HEK293 (cell line): Measurements from ENCODE around the gene NOL9.

Source experiments
- GLI4 ChIP-seq: fragments of 450-650 bp; formaldehyde crosslinking; IDR thresholded peaks from 2 replicates; pipeline ENCODE4 v1.5.1; 2016; ENCODE audit warnings: missing biosample characterization, missing genetic modification characterization
- HIC1 ChIP-seq: fragments of 450-650 bp; formaldehyde crosslinking; IDR thresholded peaks from 2 replicates; pipeline ENCODE4 v1.5.1; 2016; ENCODE audit warnings: missing biosample characterization, missing genetic modification characterization
- IKZF3 ChIP-seq: fragments of 450-650 bp; IDR thresholded peaks from 2 replicates; pipeline ENCODE4 v1.5.0; 2018; ENCODE audit warnings: missing biosample characterization, mild to moderate bottlenecking, missing genetic modification characterization, moderate library complexity
- KLF7 ChIP-seq: fragments of 450-650 bp; formaldehyde crosslinking; IDR thresholded peaks from 2 replicates; pipeline ENCODE4 v1.5.1; 2016; ENCODE audit warnings: missing biosample characterization, missing genetic modification characterization, borderline replicate concordance
- PRDM2 ChIP-seq: fragments of 450-650 bp; formaldehyde crosslinking; IDR thresholded peaks from 2 replicates; pipeline ENCODE4 v1.5.1; 2016; ENCODE audit warnings: missing biosample characterization, missing genetic modification characterization, borderline replicate concordance
- REPIN1 ChIP-seq: fragments of 450-650 bp; formaldehyde crosslinking; IDR thresholded peaks from 2 replicates; pipeline ENCODE4 v1.5.1; 2017; ENCODE audit warnings: missing biosample characterization, missing genetic modification characterization, low read depth
- SALL2 ChIP-seq: fragments of 450-650 bp; formaldehyde crosslinking; IDR thresholded peaks from 2 replicates; pipeline ENCODE4 v1.5.0; 2017; ENCODE audit warnings: missing biosample characterization, mild to moderate bottlenecking, missing genetic modification characterization, borderline replicate concordance
- WT1 ChIP-seq: fragments of 450-650 bp; formaldehyde crosslinking; IDR thresholded peaks from 2 replicates; pipeline ENCODE4 v1.5.1; 2016; ENCODE audit warnings: missing biosample characterization, missing genetic modification characterization
- ZBTB10 ChIP-seq: fragments of 450-650 bp; formaldehyde crosslinking; IDR thresholded peaks from 2 replicates; pipeline ENCODE4 v1.5.1; 2016; ENCODE audit warnings: missing biosample characterization, missing genetic modification characterization
- ZBTB17 ChIP-seq: fragments of 450-650 bp; formaldehyde crosslinking; IDR thresholded peaks from 2 replicates; pipeline ENCODE4 v1.5.1; 2016; ENCODE audit warnings: missing biosample characterization, missing genetic modification characterization
- ZBTB48 ChIP-seq: fragments of 450-650 bp; formaldehyde crosslinking; IDR thresholded peaks from 2 replicates; pipeline ENCODE4 v1.5.1; 2016; ENCODE audit warnings: missing biosample characterization, missing genetic modification characterization
- ZFHX2 ChIP-seq: fragments of 450-650 bp; formaldehyde crosslinking; conservative IDR thresholded peaks from 2 replicates; pipeline ENCODE4 v1.5.1; 2016; ENCODE audit warnings: missing biosample characterization, missing genetic modification characterization
- ZNF112 ChIP-seq: fragments of 450-650 bp; formaldehyde crosslinking; IDR thresholded peaks from 2 replicates; pipeline ENCODE4 v1.5.0; 2017; ENCODE audit warnings: missing biosample characterization, missing genetic modification characterization
- ZNF184 ChIP-seq: fragments of 450-650 bp; IDR thresholded peaks from 2 replicates; pipeline ENCODE4 v1.5.1; 2018; ENCODE audit warnings: missing biosample characterization, mild to moderate bottlenecking, missing genetic modification characterization
- ZNF221 ChIP-seq: fragments of 450-650 bp; formaldehyde crosslinking; IDR thresholded peaks from 2 replicates; pipeline ENCODE4 v1.5.1; 2017; ENCODE audit warnings: missing biosample characterization, missing genetic modification characterization, borderline replicate concordance
- ZNF24 ChIP-seq: fragments of 450-650 bp; formaldehyde crosslinking; IDR thresholded peaks from 2 replicates; pipeline ENCODE4 v1.5.1; 2016; ENCODE audit warnings: missing biosample characterization, missing genetic modification characterization
- ZNF266 ChIP-seq: fragments of 450-650 bp; formaldehyde crosslinking; IDR thresholded peaks from 2 replicates; pipeline ENCODE4 v1.5.1; 2016; ENCODE audit warnings: missing biosample characterization, missing genetic modification characterization, low read depth
- ZNF37A ChIP-seq: fragments of 450-650 bp; IDR thresholded peaks from 2 replicates; pipeline ENCODE4 v1.5.1; 2018; ENCODE audit warnings: missing biosample characterization, missing genetic modification characterization
- ZNF514 ChIP-seq: fragments of 450-650 bp; formaldehyde crosslinking; IDR thresholded peaks from 2 replicates; pipeline ENCODE4 v1.5.1; 2016; ENCODE audit warnings: missing biosample characterization, missing genetic modification characterization
- ZNF521 ChIP-seq: fragments of 450-650 bp; formaldehyde crosslinking; IDR thresholded peaks from 2 replicates; pipeline ENCODE4 v1.5.1; 2017; ENCODE audit warnings: missing biosample characterization, mild to moderate bottlenecking, missing genetic modification characterization
- ZNF544 ChIP-seq: fragments of 450-650 bp; formaldehyde crosslinking; IDR thresholded peaks from 2 replicates; pipeline ENCODE4 v1.5.0; 2017; ENCODE audit warnings: missing biosample characterization, missing genetic modification characterization
- ZNF610 ChIP-seq: fragments of 450-650 bp; formaldehyde crosslinking; IDR thresholded peaks from 2 replicates; pipeline ENCODE4 v1.5.1; 2016; ENCODE audit warnings: missing biosample characterization, missing genetic modification characterization, borderline replicate concordance
- ZNF623 ChIP-seq: fragments of 450-650 bp; formaldehyde crosslinking; IDR thresholded peaks from 2 replicates; pipeline ENCODE4 v1.5.1; 2016; ENCODE audit warnings: missing biosample characterization, missing genetic modification characterization
- ZNF747 ChIP-seq: fragments of 450-650 bp; formaldehyde crosslinking; IDR thresholded peaks from 2 replicates; pipeline ENCODE4 v1.5.1; 2016; ENCODE audit warnings: missing biosample characterization, missing genetic modification characterization
- ZNF76 ChIP-seq: fragments of 450-650 bp; formaldehyde crosslinking; IDR thresholded peaks from 2 replicates; pipeline ENCODE4; 2016; ENCODE audit warnings: low read depth, missing biosample characterization, missing genetic modification characterization, borderline replicate concordance
- ZNF792 ChIP-seq: fragments of 450-650 bp; formaldehyde crosslinking; IDR thresholded peaks from 2 replicates; pipeline ENCODE4 v1.5.1; 2016; ENCODE audit warnings: missing biosample characterization, missing genetic modification characterization
- TF ChIP-seq, protein P1 (sequence below): fragments of 450-650 bp; formaldehyde crosslinking; IDR thresholded peaks from 2 replicates; pipeline ENCODE4 v1.5.1; 2016; ENCODE audit warnings: missing biosample characterization, missing genetic modification characterization

The NOL9 gene

GRCh38 chr1:6554031-6554906 lies at the start of gene NOL9 (continued):
- peak; percentile 46; the same call in 1 of the 2 replicates for TF ChIP-seq ZBTB48 (tag by site-specific recombination)
- TF ChIP-seq ZNF37A (tag by site-specific recombination) = 0 out of 2 replicates have a peak, but pooled peaks have one; percentile 20
- no peak for TF ChIP-seq ZNF112 (tag by site-specific recombination)
- TF ChIP-seq REPIN1 (tag by site-specific recombination) = no peak; the same call in 1 of the 2 replicates
- TF ChIP-seq ZNF610 (tag by site-specific recombination) = no peak
- TF ChIP-seq HIC1 (tag by site-specific recombination) = no peak
- TF ChIP-seq ZNF221 (tag by site-specific recombination) = no peak
- no peak for TF ChIP-seq ZNF521 (tag by site-specific recombination)
- peak; percentile 68; the same call in 1 of the 2 replicates for TF ChIP-seq ZBTB10 (tag by site-specific recombination)
- TF ChIP-seq IKZF3 (tag by site-specific recombination) = peak; percentile 13; the same call in 1 of the 2 replicates
- TF ChIP-seq ZNF76 (tag by site-specific recombination) = peak; percentile 72; the same call in 1 of the 2 replicates
- TF ChIP-seq ZNF544 = no peak
- no peak for TF ChIP-seq ZNF623
- TF ChIP-seq ZNF747 (tag by site-specific recombination) = no peak
- 0 out of 2 replicates have a peak, but pooled peaks have one; percentile 11 for TF ChIP-seq ZFHX2 (tag by site-specific recombination)
- TF ChIP-seq ZNF24 (tag by site-specific recombination) = peak; percentile 74
- no peak for TF ChIP-seq GLI4 (tag by site-specific recombination)
- 0 out of 2 replicates have a peak, but pooled peaks have one; percentile 71 for TF ChIP-seq ZNF184 (tag by site-specific recombination)
- peak; percentile 32; the same call in 1 of the 2 replicates for TF ChIP-seq WT1 (tag by site-specific recombination)
- no peak for TF ChIP-seq ZNF266 (tag by site-specific recombination)
- TF ChIP-seq ZNF514 (tag by site-specific recombination) = no peak
- peak; percentile 29; the same call in 1 of the 2 replicates for TF ChIP-seq ZBTB17 (tag by site-specific recombination)
- TF ChIP-seq PRDM2 (tag by site-specific recombination) = no peak
- TF ChIP-seq SALL2 = no peak
- no peak for TF ChIP-seq ZNF792 (tag by site-specific recombination)
- TF ChIP-seq, protein P1, sequence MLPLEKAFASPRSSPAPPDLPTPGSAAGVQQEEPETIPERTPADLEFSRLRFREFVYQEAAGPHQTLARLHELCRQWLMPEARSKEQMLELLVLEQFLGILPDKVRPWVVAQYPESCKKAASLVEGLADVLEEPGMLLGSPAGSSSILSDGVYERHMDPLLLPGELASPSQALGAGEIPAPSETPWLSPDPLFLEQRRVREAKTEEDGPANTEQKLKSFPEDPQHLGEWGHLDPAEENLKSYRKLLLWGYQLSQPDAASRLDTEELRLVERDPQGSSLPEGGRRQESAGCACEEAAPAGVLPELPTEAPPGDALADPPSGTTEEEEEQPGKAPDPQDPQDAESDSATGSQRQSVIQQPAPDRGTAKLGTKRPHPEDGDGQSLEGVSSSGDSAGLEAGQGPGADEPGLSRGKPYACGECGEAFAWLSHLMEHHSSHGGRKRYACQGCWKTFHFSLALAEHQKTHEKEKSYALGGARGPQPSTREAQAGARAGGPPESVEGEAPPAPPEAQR (tag by site-specific recombination) = peak; percentile 68; the same call in 1 of the 2 replicates
- TF ChIP-seq KLF7 = peak; percentile 53; the same call in 1 of the 2 replicates
